Testis (tissue), 2 donors: Measurements from ENCODE around the gene MAN1C1.

Source experiments
- CTCF ChIP-seq, 3 experiments: fragments of 450-650 bp in 2 of 3; fragments of 200-600 bp in 1 of 3; sonication (generic) in 1 of 3; IDR thresholded peaks; one replicate each; pipeline ENCODE4 v1.5.1; 2016 to 2019; ENCODE audit warnings: antibody characterized with exemption in 3 of 3, mild to moderate bottlenecking in 2 of 3, moderate library complexity in 1 of 3
- POLR2A ChIP-seq: fragments of 450-650 bp; IDR thresholded peaks from one replicate; pipeline ENCODE4 v1.6.1; 2017; ENCODE audit warnings: antibody characterized with exemption, mild to moderate bottlenecking, moderate library complexity

- TF ChIP-seq CTCF (IDR thresholded peaks at IDR 0.05) (no peak), POLR2A (no peak)
Measured at GRCh38 chr1:25581764-25582163, 34.8 kb upstream of the MAN1C1 start.
